Omental fat pad (tissue), 4 donors: Measurements from ENCODE around the gene BPI. TPM values are rescaled to one million over a fixed set of nuclear protein-coding genes. Genes with fewer than 3 reads are reported as not detected.
"Not testable (repeated sequence)": the region's sequence is repeated elsewhere in the genome, so short reads cannot be mapped to it uniquely, and the experiment has no call there.

ENCODE experiments used
- ATAC-seq: fragments of 150-250 bp; one replicate; pipeline ENCODE4 v1.9.1; 2016; ENCODE audit warnings: mild to moderate bottlenecking, moderate library complexity; ENCODE audit not compliant: low FRiP score
- DNase-seq: peaks from one replicate; pipeline ENCODE4 v3.0.0-alpha.2; 2019; ENCODE audit warnings: low spot score
- total RNA-seq, 4 donors: library from RNA; depleted of rRNA; stranded (reverse); fragments of >200 nt; gene quantifications; one replicate each; pipeline ENCODE4 v1.1.0, GENCODE V29; 2016
- TF ChIP-seq, protein P1 (sequence below), 3 donors: fragments of 450-650 bp; IDR thresholded peaks; one replicate each; pipeline ENCODE4 v1.5.1; 2016 to 2017; ENCODE audit warnings: antibody characterized with exemption in 3 of 3, mild to moderate bottlenecking in 3 of 3, moderate library complexity in 2 of 3

The BPI gene
- total RNA-seq, 4 donors from 2014 or later = 0.63 to 0.74 TPM; not detected in 2

DNA sequence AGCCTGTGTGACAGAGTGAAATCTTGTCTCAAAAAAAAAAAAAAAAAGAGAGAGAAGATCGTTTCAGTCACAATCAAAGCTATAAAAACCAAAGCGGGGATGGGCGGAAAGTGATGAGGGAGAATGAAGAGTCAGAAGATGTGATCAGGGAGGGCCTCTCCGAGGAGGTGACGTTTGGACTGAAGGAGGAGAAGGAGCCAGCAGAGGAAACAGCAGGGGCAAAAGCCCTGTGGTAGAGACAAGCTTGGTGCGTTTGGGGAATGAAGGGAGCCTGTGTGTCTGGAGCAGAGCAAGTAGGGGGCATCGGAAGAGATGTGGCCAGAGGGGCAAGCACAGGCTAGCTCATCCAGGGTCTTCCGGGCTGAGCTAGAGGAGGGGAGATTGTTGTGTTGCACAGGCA lies 27.9 kb downstream of the BPI start:
- no peak for DNase-seq

DNA sequence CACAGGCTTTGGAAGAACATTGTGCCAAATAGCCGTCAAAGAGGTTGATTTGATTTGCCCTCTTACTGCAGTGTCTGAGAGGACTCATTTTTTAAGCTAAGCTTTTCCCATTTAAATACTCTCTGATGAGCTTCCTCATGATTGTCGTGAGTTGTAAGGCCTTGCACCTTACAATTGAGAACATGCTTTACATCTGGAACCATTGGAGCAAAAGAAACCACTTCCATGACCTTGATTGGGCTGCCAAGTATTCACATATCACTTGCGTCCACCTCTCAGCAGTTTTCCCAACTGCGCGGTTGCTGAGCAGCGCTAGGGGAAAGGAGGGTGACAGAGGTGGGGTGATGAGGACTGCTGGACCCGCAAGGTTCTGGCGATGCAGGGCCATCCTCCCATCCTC lies 30.1 kb downstream of the BPI start:
- ATAC-seq (no peak), DNase-seq (no peak)

More for the DNA sequence above, 27.9 kb downstream of the BPI start:
- no peak for ATAC-seq
- TF ChIP-seq, protein P1, sequence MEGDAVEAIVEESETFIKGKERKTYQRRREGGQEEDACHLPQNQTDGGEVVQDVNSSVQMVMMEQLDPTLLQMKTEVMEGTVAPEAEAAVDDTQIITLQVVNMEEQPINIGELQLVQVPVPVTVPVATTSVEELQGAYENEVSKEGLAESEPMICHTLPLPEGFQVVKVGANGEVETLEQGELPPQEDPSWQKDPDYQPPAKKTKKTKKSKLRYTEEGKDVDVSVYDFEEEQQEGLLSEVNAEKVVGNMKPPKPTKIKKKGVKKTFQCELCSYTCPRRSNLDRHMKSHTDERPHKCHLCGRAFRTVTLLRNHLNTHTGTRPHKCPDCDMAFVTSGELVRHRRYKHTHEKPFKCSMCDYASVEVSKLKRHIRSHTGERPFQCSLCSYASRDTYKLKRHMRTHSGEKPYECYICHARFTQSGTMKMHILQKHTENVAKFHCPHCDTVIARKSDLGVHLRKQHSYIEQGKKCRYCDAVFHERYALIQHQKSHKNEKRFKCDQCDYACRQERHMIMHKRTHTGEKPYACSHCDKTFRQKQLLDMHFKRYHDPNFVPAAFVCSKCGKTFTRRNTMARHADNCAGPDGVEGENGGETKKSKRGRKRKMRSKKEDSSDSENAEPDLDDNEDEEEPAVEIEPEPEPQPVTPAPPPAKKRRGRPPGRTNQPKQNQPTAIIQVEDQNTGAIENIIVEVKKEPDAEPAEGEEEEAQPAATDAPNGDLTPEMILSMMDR (IDR thresholded peaks at IDR 0.05) = no peak

DNA sequence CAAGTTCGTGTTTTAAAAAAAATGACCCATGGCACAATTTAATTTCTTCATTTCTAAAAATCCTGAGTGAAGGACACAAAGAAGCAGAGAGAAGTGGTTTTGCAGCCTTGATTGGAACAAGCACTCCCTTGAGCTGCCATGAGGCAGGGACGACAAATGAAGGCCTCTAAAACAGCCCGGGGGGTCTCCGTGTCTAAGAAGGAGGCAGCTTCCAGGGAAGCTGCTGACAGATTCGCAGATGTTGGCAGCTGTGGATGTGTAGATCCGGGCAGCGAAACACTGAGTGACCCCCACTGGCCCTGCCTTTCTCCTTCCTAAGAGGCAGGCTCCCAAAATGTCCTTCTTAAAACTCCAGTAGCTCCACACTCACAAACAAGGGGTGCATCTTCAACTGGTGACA lies 32.8 kb downstream of the BPI start:
- TF ChIP-seq, protein P1 (IDR thresholded peaks at IDR 0.05) = no peak
- DNase-seq = no peak

More for the DNA sequence above, 30.1 kb downstream of the BPI start:
- TF ChIP-seq, protein P1 (IDR thresholded peaks at IDR 0.05) = no peak

DNA sequence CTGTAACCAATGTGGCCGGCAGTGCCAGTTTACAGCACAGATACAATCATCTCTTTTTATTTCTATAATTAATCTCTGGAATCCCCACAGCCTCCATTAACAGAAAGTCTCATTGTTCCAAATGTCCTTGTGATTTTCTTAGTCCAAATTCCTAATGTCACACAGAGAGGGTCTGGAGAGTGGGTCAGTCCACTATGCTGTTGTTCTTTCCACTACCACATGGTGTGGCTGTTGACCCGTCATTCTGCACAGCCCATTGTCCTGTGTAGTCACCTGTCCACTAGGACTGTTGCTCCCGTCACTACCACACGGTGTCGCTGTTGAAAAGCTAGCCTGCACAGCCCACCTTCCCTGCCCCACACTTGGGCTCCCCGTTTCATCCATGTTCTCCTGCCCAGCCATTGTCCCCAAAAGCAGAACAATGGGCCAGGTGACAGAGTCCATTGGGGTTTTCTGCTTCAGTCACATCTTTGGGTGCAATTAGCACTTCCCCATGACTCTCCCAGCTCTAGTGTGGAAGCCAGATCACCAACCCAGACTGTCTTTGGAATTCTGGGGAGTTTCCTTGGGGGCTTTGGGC lies 33.7 kb downstream of the BPI start:
- DNase-seq = peak; percentile 31
- TF ChIP-seq, protein P1 (IDR thresholded peaks at IDR 0.05) = no peak
- ATAC-seq = no peak

More for the DNA sequence above, 32.8 kb downstream of the BPI start:
- ATAC-seq = no peak

DNA sequence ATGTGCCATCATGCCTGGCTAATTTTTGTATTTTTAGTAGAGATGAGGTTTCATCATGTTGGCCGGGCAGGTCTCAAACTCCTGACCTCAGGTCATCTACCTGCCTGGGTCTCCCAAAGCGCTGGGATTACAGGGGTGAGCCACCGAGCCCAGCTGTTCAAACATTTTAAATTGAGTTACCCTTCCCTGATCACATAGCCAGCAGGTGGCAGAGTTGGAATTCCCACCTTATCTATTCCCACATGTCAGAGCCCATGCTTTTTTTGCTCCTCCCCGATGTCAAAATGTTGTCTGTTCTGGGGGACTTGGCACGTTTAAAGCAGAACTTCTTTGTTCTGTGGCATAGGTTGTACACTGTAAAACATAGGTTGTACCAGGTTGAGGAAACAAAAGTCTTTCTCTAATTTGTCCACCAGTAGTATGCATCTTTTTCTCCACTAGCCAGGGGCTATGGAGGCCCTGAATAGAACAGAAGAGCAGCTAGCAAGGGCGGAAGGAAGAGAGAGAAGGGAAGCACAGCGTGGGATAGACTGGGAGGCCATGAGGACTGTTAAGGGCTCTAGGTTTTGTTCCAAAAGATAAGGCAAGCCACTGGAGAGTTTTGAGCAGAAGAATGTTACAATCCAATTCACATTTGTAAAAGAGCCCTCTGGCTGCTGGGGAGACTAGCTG lies 35.0 kb downstream of the BPI start:
- ATAC-seq (no peak), DNase-seq (no peak)
- TF ChIP-seq, protein P1 (IDR thresholded peaks at IDR 0.05) = no peak

DNA sequence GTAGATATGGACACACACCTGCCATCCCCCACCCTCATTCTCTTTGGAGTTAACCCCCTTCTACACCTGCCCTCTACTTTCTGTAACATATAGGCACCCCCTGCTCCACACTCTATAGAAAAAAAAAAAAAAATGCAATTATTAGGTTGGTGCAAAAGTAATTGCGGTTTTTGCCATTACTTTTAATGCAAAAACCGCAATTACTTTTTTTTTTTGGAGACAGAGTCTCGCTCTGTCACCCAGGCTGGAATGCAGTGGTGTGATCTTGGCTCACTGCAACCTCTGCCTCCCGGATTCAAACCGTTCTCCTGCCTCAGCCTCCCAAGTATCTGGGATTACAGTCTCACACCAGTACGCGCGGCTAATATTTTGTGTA lies 35.6 kb downstream of the BPI start:
- not testable (repeated sequence) for ATAC-seq, DNase-seq

DNA sequence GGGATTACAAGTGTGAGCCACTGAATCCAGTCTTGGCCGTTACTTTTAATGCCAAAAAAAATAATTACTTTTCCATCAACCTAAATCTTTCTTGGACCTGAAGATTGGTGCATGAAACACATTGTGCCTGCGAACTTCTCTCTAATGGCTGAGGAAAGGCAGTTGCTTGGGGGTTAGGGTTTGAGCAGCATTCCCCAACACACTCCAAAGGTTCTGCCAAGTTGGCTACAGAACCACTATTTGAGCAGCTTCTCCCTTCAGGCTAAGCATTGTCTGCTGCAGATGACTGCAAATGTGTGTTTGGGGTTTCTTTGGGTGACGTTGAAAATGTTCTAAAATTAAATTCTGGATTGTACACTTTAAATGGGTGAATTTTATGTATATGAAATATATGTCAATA lies 36.0 kb downstream of the BPI start:
- ATAC-seq = no peak
- no peak for DNase-seq
- TF ChIP-seq, protein P1 (IDR thresholded peaks at IDR 0.05) = no peak
